ENCODE data around the gene CYFIP2.

Gene CYFIP2

GRCh38 chr5:157282150-157282549, 16.2 kb downstream of the CYFIP2 start:
- no peak overlapping the region for H3K9ac ChIP-seq (ENCODE audit: low read length)
- DNase-seq = no peak
- H3F3A ChIP-seq (ENCODE audit: insufficient read depth, low read length) = peaks cover 9% of the 10 kb centered on the region
- no peak overlapping the region for H3K4me3 ChIP-seq (ENCODE audit: low read length)
- peaks cover 2% of the 10 kb centered on the region; the same call in 1 of the 2 replicates for H3K36me3 ChIP-seq (replicated peaks; ENCODE audit: insufficient read depth, low read length)
- no peak overlapping the region for H2AFZ ChIP-seq (ENCODE audit: low read length)
- no peaks in the 10 kb centered on the region for H3K9me2 ChIP-seq (replicated peaks; ENCODE audit: insufficient read depth, low read length)
- H3K9me3 ChIP-seq (replicated peaks; ENCODE audit: insufficient read depth, low read length) = no peaks in the 10 kb centered on the region
- H3K27me3 ChIP-seq (replicated peaks; ENCODE audit: insufficient read depth, low read length) = no peaks in the 10 kb centered on the region
- peaks cover 23% of the 10 kb centered on the region for H3K4me1 ChIP-seq (ENCODE audit: low read length)
- peaks cover 86% of the 10 kb centered on the region for H3K79me2 ChIP-seq (ENCODE audit: low read length)
- H3K27ac ChIP-seq (ENCODE audit: low read length) = no peak overlapping the region
- H3K4me2 ChIP-seq (ENCODE audit: low read depth, low read length) = peak overlapping the region; percentile 48; the same call in 1 of the 2 replicates
- peaks cover 9% of the 10 kb centered on the region; the same call in 1 of the 2 replicates for H4K20me1 ChIP-seq (ENCODE audit: insufficient read depth, low read length)
- TF ChIP-seq CTCF (IDR thresholded peaks at IDR 0.05; ENCODE audit: low read length) = no peak
- TF ChIP-seq EZH2phosphoT487 (IDR thresholded peaks at IDR 0.05; ENCODE audit: low read length) = no peak
- no peak for TF ChIP-seq EZH2 (optimal IDR thresholded peaks at IDR 0.05; ENCODE audit: low read depth, low read length)

- H3F3A ChIP-seq (ENCODE audit: insufficient read depth, low read length) = peaks cover 9% of the 10 kb centered on the region
- peaks cover 77% of the 10 kb centered on the region for H3K79me2 ChIP-seq (ENCODE audit: low read length)
- H3K4me3 ChIP-seq (ENCODE audit: low read length) = peak overlapping the region; percentile 4; the same call in 1 of the 2 replicates
- H3K4me2 ChIP-seq (ENCODE audit: low read depth, low read length) = peak overlapping the region; percentile 48; the same call in 1 of the 2 replicates
- H3K4me1 ChIP-seq (ENCODE audit: low read length) = peaks cover 20% of the 10 kb centered on the region
- no peak for TF ChIP-seq CTCF (IDR thresholded peaks at IDR 0.05; ENCODE audit: low read length)
- no peak for TF ChIP-seq EZH2phosphoT487 (IDR thresholded peaks at IDR 0.05; ENCODE audit: low read length)
- no peak for TF ChIP-seq EZH2 (optimal IDR thresholded peaks at IDR 0.05; ENCODE audit: low read depth, low read length)
- H4K20me1 ChIP-seq (ENCODE audit: insufficient read depth, low read length) = peaks cover 6% of the 10 kb centered on the region; the same call in 1 of the 2 replicates
- no peaks in the 10 kb centered on the region for H3K27me3 ChIP-seq (replicated peaks; ENCODE audit: insufficient read depth, low read length)
- no peak overlapping the region for H2AFZ ChIP-seq (ENCODE audit: low read length)
- peaks cover 2% of the 10 kb centered on the region; the same call in 1 of the 2 replicates for H3K36me3 ChIP-seq (replicated peaks; ENCODE audit: insufficient read depth, low read length)
- DNase-seq = peak; percentile 60
- no peaks in the 10 kb centered on the region for H3K9me2 ChIP-seq (replicated peaks; ENCODE audit: insufficient read depth, low read length)
- H3K27ac ChIP-seq (ENCODE audit: low read length) = peak overlapping the region; percentile 41; the same call in 1 of the 2 replicates
- no peaks in the 10 kb centered on the region for H3K9me3 ChIP-seq (replicated peaks; ENCODE audit: insufficient read depth, low read length)
- H3K9ac ChIP-seq (ENCODE audit: low read length) = no peak overlapping the region
These were observed 17.5 kb downstream of the CYFIP2 start for GRCh38 chr5:157283434-157283833.

- Histone ChIP-seq H3K9ac (ENCODE audit: low read length) (no peak overlapping the region), H3K27me3 (replicated peaks; ENCODE audit: insufficient read depth, low read length) (no peaks in the 10 kb centered on the region), H3K9me2 (replicated peaks; ENCODE audit: insufficient read depth, low read length) (no peaks in the 10 kb centered on the region), H3K9me3 (replicated peaks; ENCODE audit: insufficient read depth, low read length) (no peaks in the 10 kb centered on the region), H3K4me1 (ENCODE audit: low read length) (peaks cover 19% of the 10 kb centered on the region), H3K36me3 (replicated peaks; ENCODE audit: insufficient read depth, low read length) (peaks cover 2% of the 10 kb centered on the region; the same call in 1 of the 2 replicates), H3K27ac (ENCODE audit: low read length) (no peak overlapping the region), H3K79me2 (ENCODE audit: low read length) (peaks cover 71% of the 10 kb centered on the region), H4K20me1 (ENCODE audit: insufficient read depth, low read length) (0 out of 2 replicates have a peak, but pooled peaks cover 3% of the 10 kb centered on the region), H3F3A (ENCODE audit: insufficient read depth, low read length) (peaks cover 9% of the 10 kb centered on the region), H3K4me3 (ENCODE audit: low read length) (no peak overlapping the region), H2AFZ (ENCODE audit: low read length) (no peak overlapping the region), H3K4me2 (ENCODE audit: low read depth, low read length) (no peak overlapping the region)
- TF ChIP-seq EZH2phosphoT487 (IDR thresholded peaks at IDR 0.05; ENCODE audit: low read length) (no peak), CTCF (IDR thresholded peaks at IDR 0.05; ENCODE audit: low read length) (no peak), EZH2 (optimal IDR thresholded peaks at IDR 0.05; ENCODE audit: low read depth, low read length) (no peak)
- DNase-seq = no peak
These were observed 18.7 kb downstream of the CYFIP2 start for GRCh38 chr5:157284458-157285212.
